NCI-H2107 treated with DMSO at 0.1 percent for 48 hours (cell line): ENCODE results near the gene PPP4R3C.
"Not testable (repeated sequence)": the region's sequence is repeated elsewhere in the genome, so short reads cannot be mapped to it uniquely, and the experiment has no call there.

Experiments
- DNase-seq: peaks from one replicate; lab custom pipeline; 2025; ENCODE audit not compliant: unreplicated experiment; lab: John Stamatoyannopoulos, UW

The PPP4R3C gene

DNA sequence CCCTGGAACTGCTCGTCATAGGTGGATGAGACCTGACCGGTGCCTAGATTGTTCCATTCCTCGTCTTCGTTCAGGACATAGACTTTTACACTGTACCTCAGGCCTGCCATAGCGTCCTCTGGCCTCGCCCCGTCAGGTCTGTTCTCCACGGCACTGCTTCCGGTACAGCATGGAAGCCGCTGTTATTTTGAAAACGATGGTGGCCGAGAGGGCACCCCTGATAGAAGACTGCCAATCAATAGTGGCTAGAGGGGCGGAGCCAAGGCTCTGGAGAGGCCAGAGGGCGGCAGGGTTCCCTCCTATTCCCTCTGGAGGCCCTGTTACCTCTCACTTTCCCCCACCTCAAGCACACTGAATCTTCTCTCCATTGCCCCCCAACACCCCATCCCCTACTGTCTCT, at the start of gene PPP4R3C:
Gene PPP4R3C, minus strand, starts transcription at position 155 of the 400 bp plus-strand sequence. Its CDS starts 45 bp downstream, at position 110.
- DNase-seq: no peak

DNA sequence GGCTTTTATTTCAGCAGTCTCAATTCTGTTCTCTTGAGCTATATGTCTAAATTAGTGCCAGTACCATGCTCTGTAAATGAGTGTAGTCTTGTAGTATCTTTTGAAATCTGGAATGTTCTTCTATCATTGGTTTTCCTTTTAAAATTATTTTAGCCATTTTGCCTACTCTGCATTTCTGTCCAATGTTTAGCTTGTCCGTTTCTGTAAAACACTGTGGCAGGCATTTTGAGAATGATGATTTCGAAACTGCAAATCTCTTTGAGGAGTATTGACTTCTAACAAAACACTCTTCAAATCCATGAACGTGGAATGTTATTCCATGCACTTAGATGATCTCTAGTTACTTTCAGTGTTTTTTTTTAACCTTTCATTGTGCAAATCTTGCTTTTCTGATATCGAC, 28.3 kb upstream of the PPP4R3C start:
- DNase-seq: no peak

DNA sequence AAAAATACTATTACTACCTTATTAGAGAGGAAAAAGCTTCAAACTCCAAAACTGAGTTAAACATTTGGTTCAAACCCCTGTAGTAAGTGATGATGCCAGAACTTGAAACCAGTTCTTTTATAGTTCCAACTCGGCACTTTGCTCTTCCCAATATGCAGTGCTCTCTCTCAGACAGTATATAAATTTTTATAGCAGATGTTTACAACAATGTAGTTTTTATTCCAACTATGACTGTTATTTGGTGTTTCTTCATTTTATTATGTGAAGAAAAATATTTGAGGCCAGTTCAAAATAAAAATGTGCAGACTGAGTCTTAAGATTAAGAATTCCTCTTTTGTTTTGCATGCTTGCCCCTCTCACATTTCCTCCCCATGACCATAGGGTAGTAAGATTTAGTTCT, 2.9 kb upstream of the PPP4R3C start:
- DNase-seq: no peak

DNA sequence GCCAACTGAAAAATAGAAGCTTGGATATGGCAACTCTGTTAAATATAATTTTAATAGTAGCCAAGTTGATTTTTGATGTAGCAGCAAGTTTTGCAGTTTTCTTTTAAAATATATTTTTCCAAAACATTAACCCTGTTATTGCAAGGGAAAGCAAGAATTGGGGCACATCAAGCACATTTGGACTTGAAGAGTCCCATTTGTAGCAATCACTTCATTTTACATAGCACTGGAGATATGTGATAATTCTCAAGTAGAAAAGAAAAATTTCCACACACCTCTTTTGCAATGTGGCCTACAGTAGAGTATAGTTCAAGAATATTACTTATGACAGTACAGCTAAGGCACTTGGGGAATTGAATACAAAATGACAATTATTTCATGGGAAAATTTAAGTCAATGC, 1.9 kb upstream of the PPP4R3C start:
- DNase-seq: no peak

DNA sequence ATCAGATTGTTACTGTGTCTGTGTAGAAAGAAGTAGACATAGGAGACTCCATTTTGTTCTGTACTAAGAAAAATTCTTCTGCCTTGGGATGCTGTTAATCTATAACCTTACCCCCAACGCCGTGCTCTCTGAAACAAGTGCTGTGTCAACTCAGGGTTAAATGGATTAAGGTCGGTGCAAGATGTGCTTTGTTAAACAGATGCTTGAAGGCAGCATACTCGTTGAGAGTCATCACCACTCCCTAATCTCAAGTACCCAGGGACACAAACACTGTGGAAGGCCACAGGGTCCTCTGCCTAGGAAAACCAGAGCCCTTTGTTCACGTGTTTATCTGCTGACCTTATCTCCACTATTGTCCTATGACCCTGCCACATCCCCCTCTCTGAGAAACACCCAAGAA, 4.0 kb downstream of the PPP4R3C start:
- DNase-seq: not testable (repeated sequence)

DNA sequence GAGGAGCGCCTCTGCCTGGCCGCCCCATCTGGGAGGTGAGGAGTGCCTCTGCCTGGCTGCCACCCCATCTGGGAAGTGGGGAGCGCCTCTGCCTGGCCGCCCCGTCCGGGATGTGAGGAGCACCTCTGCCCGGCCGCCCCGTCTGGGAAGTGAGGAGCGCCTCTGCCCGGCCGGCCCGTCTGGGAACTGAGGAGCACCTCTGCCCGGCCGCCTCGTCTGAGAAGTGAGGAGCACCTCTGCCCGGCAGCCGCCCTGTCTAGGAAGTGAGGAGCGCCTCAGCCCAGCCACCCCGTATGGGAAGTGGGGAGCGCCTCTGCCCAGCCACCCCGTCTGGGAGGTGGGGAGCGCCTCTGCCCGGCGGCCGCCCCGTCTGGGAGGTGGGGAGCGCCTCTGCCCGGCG, 4.6 kb downstream of the PPP4R3C start:
- DNase-seq: not testable (repeated sequence)

DNA sequence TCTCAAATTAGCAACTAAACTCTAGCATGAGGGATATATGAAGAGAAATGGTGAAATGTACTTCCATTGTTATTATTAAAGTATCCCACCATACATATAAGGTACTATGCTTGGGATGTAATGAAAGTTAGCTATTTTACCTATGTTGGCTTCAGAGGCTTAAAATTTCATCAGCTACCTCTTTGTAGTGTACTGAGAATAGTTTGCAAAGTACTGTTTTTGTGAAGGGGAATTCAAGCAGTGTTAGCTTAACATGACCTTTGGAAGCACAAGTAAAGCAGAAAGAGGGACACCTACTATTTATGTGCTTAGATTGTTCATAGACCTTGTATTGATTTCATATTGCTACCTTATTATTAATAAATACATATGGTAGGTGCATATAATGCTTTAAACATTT, 11.8 kb downstream of the PPP4R3C start:
- DNase-seq: no peak

DNA sequence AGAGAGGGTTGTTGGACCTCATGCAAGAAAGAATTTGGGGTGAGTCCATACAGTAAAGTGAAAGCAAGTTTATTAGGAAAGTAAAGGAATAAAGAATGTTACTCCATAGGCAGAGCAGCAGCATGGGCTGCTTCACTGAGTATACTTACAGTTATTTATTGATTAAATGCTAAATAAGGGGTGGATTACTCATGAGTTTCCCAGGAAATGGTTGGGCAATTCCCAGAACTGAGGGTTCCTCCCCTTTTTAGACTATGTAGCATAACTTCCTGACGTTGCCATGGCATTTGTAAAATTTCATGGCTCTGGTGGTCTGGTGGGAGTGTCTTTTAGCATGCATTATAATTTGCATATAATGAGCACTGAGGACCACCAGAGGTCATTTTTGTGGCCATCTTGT, 16.7 kb downstream of the PPP4R3C start:
- DNase-seq: no peak

DNA sequence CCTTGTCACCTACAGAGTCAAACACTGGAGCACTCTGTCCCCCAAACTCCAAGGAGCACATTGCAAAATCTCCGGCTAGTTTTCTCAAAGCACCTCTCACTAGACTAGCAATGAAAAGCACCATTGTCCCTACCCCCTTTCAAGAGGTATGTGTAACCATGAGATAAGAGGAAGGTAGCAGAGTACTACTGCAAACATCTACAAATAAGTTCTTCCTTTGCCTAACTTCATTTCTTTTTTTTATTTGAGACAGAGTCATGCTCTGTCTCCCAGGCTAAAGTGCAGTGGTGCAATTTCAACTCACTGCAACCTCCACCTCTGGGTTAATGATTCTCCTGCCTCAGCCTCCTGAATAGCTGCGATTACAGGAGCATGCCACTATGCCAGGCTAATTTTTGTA, 17.7 kb downstream of the PPP4R3C start:
- no peak for DNase-seq

DNA sequence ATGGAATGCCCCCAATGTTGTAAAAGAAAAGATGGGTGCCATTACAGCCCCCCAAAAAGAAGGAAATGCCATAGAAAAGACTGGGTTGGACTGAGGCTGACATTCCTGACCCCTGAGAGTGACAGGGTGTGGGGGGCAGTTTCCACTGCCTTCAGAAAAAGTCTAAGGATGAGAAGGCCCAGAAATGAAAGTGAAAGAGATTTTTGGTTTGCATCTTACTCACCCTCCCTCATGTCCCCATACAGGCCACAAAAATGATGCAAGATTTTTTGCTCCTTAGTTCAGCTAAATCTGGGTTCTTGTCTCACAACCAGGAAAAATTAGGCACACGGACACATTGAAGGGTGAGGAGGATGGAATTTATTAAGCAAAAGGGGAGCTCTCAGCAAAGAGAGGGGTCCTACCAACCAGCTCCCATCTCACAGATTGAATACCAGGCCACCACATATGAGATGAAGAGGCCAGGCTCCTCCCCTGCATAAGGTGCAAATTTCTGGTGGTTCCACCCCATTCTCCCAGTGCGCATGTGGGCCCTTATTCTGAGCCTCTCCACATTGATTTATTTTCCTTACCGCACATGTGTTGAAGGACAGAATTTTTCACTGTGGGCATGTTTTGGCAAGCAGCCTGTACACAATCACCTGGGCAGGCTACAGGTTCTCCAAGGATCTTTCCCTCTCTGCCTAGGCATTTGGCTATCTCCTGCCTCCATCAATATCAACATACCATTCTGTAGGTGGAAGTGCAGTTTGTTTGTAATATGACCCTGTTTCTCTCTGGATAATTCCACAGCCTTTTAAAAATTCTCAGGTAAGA, 18.8 kb downstream of the PPP4R3C start:
- no peak for DNase-seq

DNA sequence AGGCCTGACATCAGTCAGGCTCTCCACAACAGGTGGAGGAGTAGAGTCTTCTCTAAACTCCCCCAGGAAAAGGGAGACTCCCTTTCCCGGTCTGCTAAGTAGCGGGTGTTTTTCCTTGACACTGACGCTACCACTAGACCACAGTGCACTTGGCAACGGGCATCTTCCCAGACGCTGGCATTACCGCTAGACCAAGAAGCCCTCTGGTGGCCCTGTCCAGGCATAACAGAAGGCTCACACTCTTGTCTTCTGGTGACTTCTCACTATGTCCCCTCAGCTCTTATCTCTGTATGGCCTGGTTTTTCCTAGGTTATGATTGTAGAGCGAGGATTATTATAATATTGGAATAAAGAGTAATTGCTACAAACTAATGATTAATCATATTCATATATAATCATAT, 20.7 kb downstream of the PPP4R3C start:
- DNase-seq: not testable (repeated sequence)

DNA sequence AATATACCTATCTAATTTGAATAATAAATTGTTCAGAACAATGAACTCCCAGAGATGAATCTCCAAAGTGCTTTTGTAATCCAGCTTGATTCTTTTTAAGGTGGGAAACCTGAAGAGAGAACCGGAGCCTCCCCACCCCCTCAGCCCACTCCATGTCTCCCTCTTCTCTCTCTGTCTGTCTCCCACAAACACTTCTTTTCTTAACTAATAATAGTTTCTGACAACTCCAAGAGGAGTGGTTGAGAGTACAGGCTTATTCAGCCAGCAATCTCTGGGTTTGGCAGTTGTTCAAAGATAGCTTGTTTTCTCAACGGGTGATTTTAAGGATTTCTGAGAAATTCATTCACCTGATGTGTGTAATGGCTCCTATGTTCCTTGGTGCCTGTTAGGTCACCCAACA, 23.4 kb downstream of the PPP4R3C start:
- no peak for DNase-seq

DNA sequence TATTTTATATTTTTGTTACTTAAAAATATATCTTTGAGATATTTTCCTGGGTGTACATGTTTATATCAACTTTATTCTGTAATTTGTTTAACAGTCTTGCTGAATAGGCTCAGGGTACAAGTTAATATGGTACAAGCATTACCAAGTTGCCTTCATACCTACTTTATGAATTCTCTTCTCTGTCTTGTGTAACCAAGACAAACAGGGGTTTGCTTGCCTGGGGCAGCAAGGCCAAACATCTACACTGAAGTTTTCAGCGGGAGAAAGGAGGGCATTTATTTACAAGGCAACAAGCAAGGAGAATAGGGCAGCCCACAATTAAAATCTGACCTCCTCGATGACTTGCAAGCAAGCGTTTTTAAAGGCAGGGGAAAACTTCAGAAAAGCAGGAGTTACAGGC, 24.2 kb downstream of the PPP4R3C start:
- DNase-seq: no peak

DNA sequence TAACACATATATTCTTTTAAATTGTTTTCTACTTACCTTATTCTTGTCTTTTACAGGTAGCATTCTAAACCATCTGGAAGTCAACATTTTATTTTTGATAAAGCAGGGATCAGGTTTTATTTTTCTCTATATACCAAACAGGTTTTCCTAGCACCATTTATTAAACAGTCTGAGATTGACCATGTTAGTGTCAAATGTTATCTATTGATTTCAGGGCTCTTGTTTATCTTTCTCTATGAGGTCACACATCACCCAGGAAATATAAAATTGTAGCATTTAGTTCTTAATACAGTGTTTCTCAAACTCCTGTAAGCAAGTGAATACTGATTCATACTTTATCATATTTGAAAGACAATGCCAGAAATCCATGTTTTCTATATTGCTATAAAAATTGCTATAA, 28.1 kb downstream of the PPP4R3C start:
- DNase-seq: no peak
